ENCODE results near the gene DAD1.

DNA sequence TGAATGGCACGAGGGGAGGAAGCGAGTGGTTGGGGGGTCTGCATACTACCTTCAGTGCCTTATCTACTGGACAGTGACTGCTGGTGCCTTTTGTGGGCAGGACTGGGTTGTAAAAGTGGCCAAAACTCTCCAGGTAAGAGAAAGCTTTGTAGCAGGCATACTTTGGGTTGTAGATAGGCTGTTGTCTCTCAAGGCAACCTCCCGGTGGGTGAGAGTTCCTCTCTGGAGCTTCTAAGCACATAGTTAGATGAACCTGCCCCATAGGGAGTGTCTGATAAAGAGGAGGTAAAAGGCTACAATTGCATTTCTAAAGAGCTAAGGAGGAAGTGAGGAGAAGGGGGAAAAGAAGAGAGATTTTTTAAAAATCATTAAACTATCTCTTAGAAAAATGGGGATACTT is 4.2 kb upstream of the DAD1 start:
- no peak for TF ChIP-seq CTCF (IDR thresholded peaks at IDR 0.05)
- no peak for TF ChIP-seq EP300 (IDR thresholded peaks at IDR 0.05)
- TF ChIP-seq POLR2A (IDR thresholded peaks at IDR 0.05) = no peak
